Sigmoid colon (tissue), 4 donors: Measurements from ENCODE around the gene SORCS1.

Source experiments
- CTCF ChIP-seq, 4 experiments: fragments of 450-650 bp in 3 of 4; fragments of 200-600 bp in 1 of 4; IDR thresholded peaks; one replicate each; pipeline ENCODE4 v1.5.1; 2016 to 2019; ENCODE audit warnings: antibody characterized with exemption in 4 of 4, mild to moderate bottlenecking in 3 of 4, moderate library complexity in 2 of 4
- EP300 ChIP-seq, 4 donors: sonication (generic); formaldehyde crosslinking; IDR thresholded peaks; one replicate each; pipeline ENCODE4 v1.6.1; 2017; ENCODE audit warnings: antibody characterized with exemption in 4 of 4
- POLR2A ChIP-seq, 2 donors: fragments of 450-650 bp; IDR thresholded peaks; one replicate each; pipeline ENCODE4 v1.6.1; 2016; ENCODE audit warnings: antibody characterized with exemption in 2 of 2, mild to moderate bottlenecking in 2 of 2, moderate library complexity in 2 of 2
- POLR2AphosphoS5 ChIP-seq, 4 donors: sonication (generic); formaldehyde crosslinking; IDR thresholded peaks; one replicate each; pipeline ENCODE4 v1.6.1; 2017; ENCODE audit warnings: antibody characterized with exemption in 4 of 4

- TF ChIP-seq CTCF (IDR thresholded peaks at IDR 0.05) (no peak), POLR2A (IDR thresholded peaks at IDR 0.05) (no peak), POLR2AphosphoS5 (IDR thresholded peaks at IDR 0.05) (no peak), EP300 (IDR thresholded peaks at IDR 0.05) (no peak)
Measured at GRCh38 chr10:106799776-106800175, 364.7 kb downstream of the SORCS1 start.
